Measurements from ENCODE around the gene HEBP2. TPM values are rescaled to one million over a fixed set of nuclear protein-coding genes. Genes with fewer than 3 reads are reported as not detected.

The HEBP2 gene
- total and polyA plus RNA-seq, 9 donors = 12.4 to 64.8 (median 44.3) TPM

GRCh38 chr6:138401960-138402837, 1.8 kb upstream of the HEBP2 start:
- H3K27ac ChIP-seq = no peak overlapping the region
- H3K4me3 ChIP-seq = no peak overlapping the region
- no peaks in the 10 kb centered on the region for H3K9me3 ChIP-seq
- TF ChIP-seq CTCF (IDR thresholded peaks at IDR 0.05) (no peak), POLR2A (IDR thresholded peaks at IDR 0.05) (no peak), EP300 (IDR thresholded peaks at IDR 0.05) (no peak)
- 87 to 88% (median 87%) methylated on average over 14 of the region's 14 CpGs for WGBS, 3 donors
- H3K27me3 ChIP-seq = no peaks in the 10 kb centered on the region
- no peaks in the 10 kb centered on the region for H3K36me3 ChIP-seq
- DNase-seq = no peak
- peaks cover 3% of the 10 kb centered on the region for H3K4me1 ChIP-seq (ENCODE audit: insufficient read depth)
- intact Hi-C loops (cut with DNase I) = loop anchor here in 1 of 4 donors (10.0 kb wide), 1 partner anchor 287 kb away; no protein-coding TSS in a partner anchor

- DNase-seq = no peak
- Histone ChIP-seq H3K27me3 (no peaks in the 10 kb centered on the region), H3K4me3 (peak overlapping the region; percentile 95), H3K4me1 (ENCODE audit: insufficient read depth) (peaks cover 3% of the 10 kb centered on the region), H3K9me3 (no peaks in the 10 kb centered on the region), H3K36me3 (no peaks in the 10 kb centered on the region), H3K27ac (peak overlapping the region in 1 of 2 donors; percentile 98)
- WGBS, 3 donors = 81 to 89% (median 89%) methylated on average over 8 of the region's 8 CpGs
- no peak for TF ChIP-seq CTCF (IDR thresholded peaks at IDR 0.05)
- no peak for TF ChIP-seq POLR2A (IDR thresholded peaks at IDR 0.05)
- no peak for TF ChIP-seq EP300 (IDR thresholded peaks at IDR 0.05)
- intact Hi-C loops (cut with DNase I) = loop anchor here in 1 of 4 donors (10.0 kb wide), 1 partner anchor 288 kb away; no protein-coding TSS in a partner anchor
These were observed 1.2 kb upstream of the HEBP2 start for GRCh38 chr6:138402838-138403187.

GRCh38 chr6:138403324-138403800, 661 bp upstream of the HEBP2 start:
- H3K36me3 ChIP-seq = no peaks in the 10 kb centered on the region
- peak; percentile 36 to 62 (median 61) for DNase-seq
- H3K27me3 ChIP-seq = no peaks in the 10 kb centered on the region
- peak overlapping the region; percentile 95 for H3K4me3 ChIP-seq
- H3K9me3 ChIP-seq = no peaks in the 10 kb centered on the region
- WGBS, 3 donors = 1% methylated on average over 28 to 30 of the region's 30 CpGs
- peaks cover 3% of the 10 kb centered on the region for H3K4me1 ChIP-seq (ENCODE audit: insufficient read depth)
- TF ChIP-seq EP300 (IDR thresholded peaks at IDR 0.05) = no peak
- TF ChIP-seq CTCF (IDR thresholded peaks at IDR 0.05) = no peak
- no peak for TF ChIP-seq POLR2A (IDR thresholded peaks at IDR 0.05)
- intact Hi-C loops (cut with DNase I) = loop anchor here in 1 of 4 donors (10.0 kb wide), 1 partner anchor 289 kb away; no protein-coding TSS in a partner anchor
- H3K27ac ChIP-seq = peak overlapping the region; percentile 82 to 98

- DNase-seq = peak; percentile 25 to 49 (median 34)
- no peaks in the 10 kb centered on the region for H3K9me3 ChIP-seq
- H3K36me3 ChIP-seq = no peaks in the 10 kb centered on the region
- H3K4me3 ChIP-seq = peak overlapping the region; percentile 95
- no peak for TF ChIP-seq EP300 (IDR thresholded peaks at IDR 0.05)
- no peak for TF ChIP-seq POLR2A (IDR thresholded peaks at IDR 0.05)
- no peak for TF ChIP-seq CTCF (IDR thresholded peaks at IDR 0.05)
- intact Hi-C loops (cut with DNase I) = loop anchor here in 1 of 4 donors (10.0 kb wide), 1 partner anchor 290 kb away; no protein-coding TSS in a partner anchor
- 2 to 3% (median 3%) methylated on average over 35 of the region's 35 CpGs for WGBS, 3 donors
- peak overlapping the region; percentile 82 to 98 for H3K27ac ChIP-seq
- no peaks in the 10 kb centered on the region for H3K27me3 ChIP-seq
- H3K4me1 ChIP-seq (ENCODE audit: insufficient read depth) = peaks cover 3% of the 10 kb centered on the region
These were observed 779 bp downstream of the HEBP2 start for GRCh38 chr6:138404666-138405337.

Data from ovary (tissue), 9 donors.